Upper lobe of left lung (tissue), 4 donors: ENCODE data around the gene GNAI2.

Experiments
- CTCF ChIP-seq, 6 experiments: fragments of 450-650 bp in 4 of 6; fragments of 200-600 bp in 2 of 6; sonication (generic) in 2 of 6; IDR thresholded peaks; one replicate each; pipeline ENCODE4 v1.5.1; 2016 to 2019; ENCODE audit warnings: antibody characterized with exemption in 6 of 6
- EP300 ChIP-seq, 4 donors: sonication (generic); formaldehyde crosslinking; IDR thresholded peaks; one replicate each; pipeline ENCODE4 v1.5.1; 2017; ENCODE audit warnings: antibody characterized with exemption in 4 of 4, control low read depth in 2 of 4
- POLR2A ChIP-seq, 4 donors: fragments of 450-650 bp; IDR thresholded peaks; one replicate each; pipeline ENCODE4 v1.5.1; 2016 to 2017; ENCODE audit warnings: antibody characterized with exemption in 4 of 4, mild to moderate bottlenecking in 2 of 4
- POLR2AphosphoS5 ChIP-seq, 2 donors: sonication (generic); formaldehyde crosslinking; IDR thresholded peaks; one replicate each; pipeline ENCODE4 v1.5.1; 2017; ENCODE audit warnings: antibody characterized with exemption in 2 of 2

GRCh38 chr3:50274371-50275104, 38.5 kb downstream of the GNAI2 start:
- TF ChIP-seq CTCF (IDR thresholded peaks at IDR 0.05) (peak; percentile 73 to 83 (median 82)), EP300 (IDR thresholded peaks at IDR 0.05) (no peak), POLR2A (IDR thresholded peaks at IDR 0.05) (no peak), POLR2AphosphoS5 (IDR thresholded peaks at IDR 0.05) (no peak)
